K562 (cell line): ENCODE data around the gene AGPAT1. TPM values are rescaled to one million over a fixed set of nuclear protein-coding genes. Genes with fewer than 3 reads are reported as not detected.

Experiments used
- C11orf30 ChIP-seq: fragments of 450-650 bp; IDR thresholded peaks from 2 replicates; pipeline ENCODE4 v1.6.1; 2016; ENCODE audit warnings: low read depth, mild to moderate bottlenecking
- DDX20 ChIP-seq: fragments of 450-650 bp; IDR thresholded peaks from 2 replicates; pipeline ENCODE4 v1.6.1; 2016; ENCODE audit warnings: missing genetic modification characterization, low read depth, mild to moderate bottlenecking, missing compliant biosample characterization, moderate library complexity
- DMBX1 ChIP-seq: fragments of 250-450 bp; sonication (Bioruptor Pico); IDR thresholded peaks from 2 replicates; pipeline ENCODE4 v1.8.0; 2022; ENCODE audit warnings: inconsistent platforms, mild to moderate bottlenecking, moderate library complexity, borderline replicate concordance
- DNMT1 ChIP-seq: fragments of 450-650 bp; IDR thresholded peaks from 2 replicates; pipeline ENCODE4 v1.6.1; 2016; ENCODE audit warnings: antibody characterized with exemption, mild to moderate bottlenecking
- MEF2D ChIP-seq: conservative IDR thresholded peaks from 2 replicates; pipeline ENCODE4 v1.6.1; 2016; ENCODE audit warnings: low read depth, missing genetic modification characterization, missing compliant biosample characterization
- POLR3A ChIP-seq: IDR thresholded peaks from 2 replicates; pipeline ENCODE4 v1.6.1; 2011; ENCODE audit warnings: borderline replicate concordance, mild to moderate bottlenecking, moderate library complexity; ENCODE audit not compliant: insufficient read length, insufficient read depth; ENCODE audit errors: extremely low read depth
- POU5F1 ChIP-seq: fragments of 150-350 bp; IDR thresholded peaks from 2 replicates; pipeline ENCODE4 v1.6.1; 2014; ENCODE audit warnings: borderline replicate concordance, low read length, low read depth, mild to moderate bottlenecking; ENCODE audit not compliant: partially characterized antibody
- TBL1XR1 ChIP-seq, 2 experiments: IDR thresholded peaks; 2 replicates each; pipeline ENCODE4 v1.6.1; 2012; ENCODE audit warnings: improper control_type of control experiment in 2 of 2, low read length in 2 of 2, mild to moderate bottlenecking in 1 of 2
- XRCC5 ChIP-seq: fragments of 200-400 bp; formaldehyde crosslinking; IDR thresholded peaks from 2 replicates; pipeline ENCODE4 v1.6.1; 2017; ENCODE audit warnings: low read depth, mild to moderate bottlenecking, low read length
- ZNF263 ChIP-seq: sonication (generic); formaldehyde crosslinking; IDR thresholded peaks from 2 replicates; pipeline ENCODE4 v1.8.0; 2022; ENCODE audit warnings: mild to moderate bottlenecking, missing genetic modification reagents, borderline replicate concordance
- ZNF707 ChIP-seq: fragments of 250-450 bp; sonication (Bioruptor Pico); conservative IDR thresholded peaks from 2 replicates; pipeline ENCODE4 v1.8.0; 2022; ENCODE audit warnings: inconsistent platforms, mild to moderate bottlenecking, moderate library complexity
- polyA plus RNA-seq, 8 experiments: library from polyadenylated mRNA; depleted of rRNA in 4 of 8; stranded (reverse) in 5 of 8; unstranded in 3 of 8; fragments of >200 nt; fragmentation: Nextera tagmentation in 2 of 8; fragmentation: Illumina TruSeq in 1 of 8; extraction: Ambion mirVana in 2 of 8; extraction: Trizol in 1 of 8; gene quantifications; 2 replicates each; pipeline versions ENCODE4 v1.2.1 to v1.2.3, GENCODE V29; 2011 to 2014; ENCODE audit warnings: inconsistent platforms in 1 of 8, missing spikeins in 1 of 8
- total RNA-seq, 7 experiments: library from RNA; depleted of rRNA in 6 of 7; stranded (reverse); fragments of >200 nt in 6 of 7; fragmentation: Illumina TruSeq in 2 of 7; extraction: Trizol in 2 of 7; gene quantifications; 2 replicates each; pipeline versions ENCODE4 v1.2.1 to v1.2.3, GENCODE V29; 2011 to 2021; ENCODE audit warnings: low replicate concordance in 1 of 7
- TF ChIP-seq, protein P1 (sequence below): fragments of 150-350 bp; IDR thresholded peaks from 2 replicates; pipeline ENCODE4 v1.6.1; 2014; ENCODE audit warnings: low read depth, mild to moderate bottlenecking, low read length, borderline replicate concordance
- TF ChIP-seq, protein P2 (sequence below): fragments of 250-450 bp; sonication (Bioruptor Pico); IDR thresholded peaks from 2 replicates; pipeline ENCODE4 v1.4.0; 2020
- TF ChIP-seq, protein P3 (sequence below), 2 experiments: fragments of 250-450 bp in 1 of 2; fragments of 450-650 bp in 1 of 2; sonication (Bioruptor Pico) in 1 of 2; IDR thresholded peaks; 2 replicates each; pipeline versions ENCODE4 v1.6.1 to v1.8.0; 2016 to 2021; ENCODE audit warnings: mild to moderate bottlenecking in 2 of 2, moderate library complexity in 2 of 2, missing compliant biosample characterization in 1 of 2, missing genetic modification characterization in 1 of 2
- TF ChIP-seq, protein P4 (sequence below): sonication (generic); formaldehyde crosslinking; IDR thresholded peaks from 2 replicates; pipeline ENCODE4 v1.8.0; 2022; ENCODE audit warnings: mild to moderate bottlenecking, missing genetic modification reagents
- TF ChIP-seq, protein P5 (sequence below): sonication (generic); formaldehyde crosslinking; IDR thresholded peaks from 2 replicates; pipeline ENCODE4 v1.8.0; 2022; ENCODE audit warnings: missing genetic modification reagents, mild to moderate bottlenecking, moderate library complexity, borderline replicate concordance
- TF ChIP-seq, protein P6 (sequence below): fragments of 450-650 bp; IDR thresholded peaks from 2 replicates; pipeline ENCODE4 v1.6.1; 2016; ENCODE audit warnings: antibody characterized with exemption

The AGPAT1 gene
- total and polyA plus RNA-seq, 9 of the 15 experiments (the other 6 are each of a cell fraction or from before 2014, with no cell fraction given), result 37.9 to 176 (median 69.4) TPM

DNA sequence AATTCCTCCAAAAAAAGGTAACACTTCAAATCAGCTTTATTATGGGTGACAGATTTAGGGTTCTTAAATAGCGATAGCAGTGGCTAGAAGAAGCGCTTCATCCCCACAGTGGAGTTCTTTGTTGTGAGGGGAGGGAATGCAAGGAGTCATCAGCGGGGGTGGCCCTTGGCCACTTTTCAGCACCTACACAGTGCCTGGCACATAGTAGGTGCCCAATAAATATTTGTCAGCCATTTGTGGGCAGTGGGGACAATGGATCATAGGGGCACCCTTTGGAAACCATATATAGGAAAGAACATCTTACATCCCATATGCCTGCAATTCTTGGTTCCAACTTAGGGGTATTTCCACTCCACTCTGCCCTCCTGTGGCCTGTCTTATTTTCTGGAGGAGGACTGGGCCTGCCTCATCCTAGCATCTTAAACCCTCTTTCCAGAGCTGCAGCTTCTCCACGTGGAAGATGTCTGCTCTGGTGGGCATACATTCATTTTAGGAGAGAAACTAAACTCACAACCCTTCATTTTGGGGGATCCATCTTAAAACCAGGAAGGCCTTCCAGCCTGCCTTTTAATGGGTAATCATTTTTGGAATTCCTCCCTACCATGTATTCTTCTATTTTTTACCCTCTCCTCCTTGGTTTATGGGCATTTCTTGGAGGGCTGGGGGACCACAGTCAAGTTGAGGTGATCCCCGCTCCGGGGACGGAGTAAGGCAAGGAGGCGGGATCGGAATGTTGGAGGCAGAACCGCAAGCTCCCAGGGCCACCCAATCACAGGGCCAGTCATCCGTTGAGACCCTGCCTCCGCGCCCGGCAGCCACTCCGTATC lies 19.2 kb upstream of the AGPAT1 start (continued):
- TF ChIP-seq, protein P1, sequence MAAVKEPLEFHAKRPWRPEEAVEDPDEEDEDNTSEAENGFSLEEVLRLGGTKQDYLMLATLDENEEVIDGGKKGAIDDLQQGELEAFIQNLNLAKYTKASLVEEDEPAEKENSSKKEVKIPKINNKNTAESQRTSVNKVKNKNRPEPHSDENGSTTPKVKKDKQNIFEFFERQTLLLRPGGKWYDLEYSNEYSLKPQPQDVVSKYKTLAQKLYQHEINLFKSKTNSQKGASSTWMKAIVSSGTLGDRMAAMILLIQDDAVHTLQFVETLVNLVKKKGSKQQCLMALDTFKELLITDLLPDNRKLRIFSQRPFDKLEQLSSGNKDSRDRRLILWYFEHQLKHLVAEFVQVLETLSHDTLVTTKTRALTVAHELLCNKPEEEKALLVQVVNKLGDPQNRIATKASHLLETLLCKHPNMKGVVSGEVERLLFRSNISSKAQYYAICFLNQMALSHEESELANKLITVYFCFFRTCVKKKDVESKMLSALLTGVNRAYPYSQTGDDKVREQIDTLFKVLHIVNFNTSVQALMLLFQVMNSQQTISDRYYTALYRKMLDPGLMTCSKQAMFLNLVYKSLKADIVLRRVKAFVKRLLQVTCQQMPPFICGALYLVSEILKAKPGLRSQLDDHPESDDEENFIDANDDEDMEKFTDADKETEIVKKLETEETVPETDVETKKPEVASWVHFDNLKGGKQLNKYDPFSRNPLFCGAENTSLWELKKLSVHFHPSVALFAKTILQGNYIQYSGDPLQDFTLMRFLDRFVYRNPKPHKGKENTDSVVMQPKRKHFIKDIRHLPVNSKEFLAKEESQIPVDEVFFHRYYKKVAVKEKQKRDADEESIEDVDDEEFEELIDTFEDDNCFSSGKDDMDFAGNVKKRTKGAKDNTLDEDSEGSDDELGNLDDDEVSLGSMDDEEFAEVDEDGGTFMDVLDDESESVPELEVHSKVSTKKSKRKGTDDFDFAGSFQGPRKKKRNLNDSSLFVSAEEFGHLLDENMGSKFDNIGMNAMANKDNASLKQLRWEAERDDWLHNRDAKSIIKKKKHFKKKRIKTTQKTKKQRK, result no peak
- TF ChIP-seq TBL1XR1 (IDR thresholded peaks at IDR 0.05; ENCODE audit: low read length in 2 of 2) (peak in 1 of 2 experiments; percentile 27; a peak in 1 of 4 replicates), MEF2D (tag) (peak; percentile 50; the same call in 1 of the 2 replicates), DNMT1 (peak; percentile 96), ZNF707 (CRISPR knock-in tag) (no peak), DMBX1 (CRISPR knock-in tag) (0 out of 2 replicates have a peak, but pooled peaks have one; percentile 12), POLR3A (no peak), ZNF263 (CRISPR knock-in tag) (peak; percentile 67; the same call in 1 of the 2 replicates), DDX20 (tag) (no peak), POU5F1 (no peak), C11orf30 (no peak), XRCC5 (no peak; the same call in 1 of the 2 replicates)
- TF ChIP-seq, protein P2, sequence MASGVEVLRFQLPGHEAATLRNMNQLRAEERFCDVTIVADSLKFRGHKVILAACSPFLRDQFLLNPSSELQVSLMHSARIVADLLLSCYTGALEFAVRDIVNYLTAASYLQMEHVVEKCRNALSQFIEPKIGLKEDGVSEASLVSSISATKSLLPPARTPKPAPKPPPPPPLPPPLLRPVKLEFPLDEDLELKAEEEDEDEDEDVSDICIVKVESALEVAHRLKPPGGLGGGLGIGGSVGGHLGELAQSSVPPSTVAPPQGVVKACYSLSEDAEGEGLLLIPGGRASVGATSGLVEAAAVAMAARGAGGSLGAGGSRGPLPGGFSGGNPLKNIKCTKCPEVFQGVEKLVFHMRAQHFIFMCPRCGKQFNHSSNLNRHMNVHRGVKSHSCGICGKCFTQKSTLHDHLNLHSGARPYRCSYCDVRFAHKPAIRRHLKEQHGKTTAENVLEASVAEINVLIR (CRISPR knock-in tag), result no peak
- TF ChIP-seq, protein P3, sequence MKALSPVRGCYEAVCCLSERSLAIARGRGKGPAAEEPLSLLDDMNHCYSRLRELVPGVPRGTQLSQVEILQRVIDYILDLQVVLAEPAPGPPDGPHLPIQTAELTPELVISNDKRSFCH (CRISPR knock-in tag; IDR thresholded peaks at IDR 0.05), result no peak
- TF ChIP-seq, protein P3 (tag; IDR thresholded peaks at IDR 0.05), result no peak
- TF ChIP-seq, protein P4, sequence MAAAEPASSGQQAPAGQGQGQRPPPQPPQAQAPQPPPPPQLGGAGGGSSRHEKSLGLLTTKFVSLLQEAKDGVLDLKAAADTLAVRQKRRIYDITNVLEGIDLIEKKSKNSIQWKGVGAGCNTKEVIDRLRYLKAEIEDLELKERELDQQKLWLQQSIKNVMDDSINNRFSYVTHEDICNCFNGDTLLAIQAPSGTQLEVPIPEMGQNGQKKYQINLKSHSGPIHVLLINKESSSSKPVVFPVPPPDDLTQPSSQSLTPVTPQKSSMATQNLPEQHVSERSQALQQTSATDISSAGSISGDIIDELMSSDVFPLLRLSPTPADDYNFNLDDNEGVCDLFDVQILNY (CRISPR knock-in tag), result no peak
- TF ChIP-seq, protein P5, sequence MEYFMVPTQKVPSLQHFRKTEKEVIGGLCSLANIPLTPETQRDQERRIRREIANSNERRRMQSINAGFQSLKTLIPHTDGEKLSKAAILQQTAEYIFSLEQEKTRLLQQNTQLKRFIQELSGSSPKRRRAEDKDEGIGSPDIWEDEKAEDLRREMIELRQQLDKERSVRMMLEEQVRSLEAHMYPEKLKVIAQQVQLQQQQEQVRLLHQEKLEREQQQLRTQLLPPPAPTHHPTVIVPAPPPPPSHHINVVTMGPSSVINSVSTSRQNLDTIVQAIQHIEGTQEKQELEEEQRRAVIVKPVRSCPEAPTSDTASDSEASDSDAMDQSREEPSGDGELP (CRISPR knock-in tag), result no peak
- TF ChIP-seq, protein P6, sequence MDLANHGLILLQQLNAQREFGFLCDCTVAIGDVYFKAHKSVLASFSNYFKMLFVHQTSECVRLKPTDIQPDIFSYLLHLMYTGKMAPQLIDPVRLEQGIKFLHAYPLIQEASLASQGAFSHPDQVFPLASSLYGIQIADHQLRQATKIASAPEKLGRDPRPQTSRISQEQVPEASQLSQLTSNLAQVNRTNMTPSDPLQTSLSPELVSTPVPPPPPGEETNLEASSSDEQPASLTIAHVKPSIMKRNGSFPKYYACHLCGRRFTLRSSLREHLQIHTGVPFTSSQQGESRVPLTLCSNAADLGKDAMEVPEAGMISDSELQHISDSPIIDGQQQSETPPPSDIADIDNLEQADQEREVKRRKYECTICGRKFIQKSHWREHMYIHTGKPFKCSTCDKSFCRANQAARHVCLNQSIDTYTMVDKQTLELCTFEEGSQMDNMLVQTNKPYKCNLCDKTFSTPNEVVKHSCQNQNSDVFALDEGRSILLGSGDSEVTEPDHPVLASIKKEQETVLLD, result no peak
